ENCODE data around the gene C17orf67. TPM values are rescaled to one million over a fixed set of nuclear protein-coding genes. Genes with fewer than 3 reads are reported as not detected.

The C17orf67 gene
- total and polyA plus RNA-seq, 2 of the 13 experiments (the other 11 are each of a cell fraction or from before 2014, with no cell fraction given): 0.41 to 0.86 TPM

DNA sequence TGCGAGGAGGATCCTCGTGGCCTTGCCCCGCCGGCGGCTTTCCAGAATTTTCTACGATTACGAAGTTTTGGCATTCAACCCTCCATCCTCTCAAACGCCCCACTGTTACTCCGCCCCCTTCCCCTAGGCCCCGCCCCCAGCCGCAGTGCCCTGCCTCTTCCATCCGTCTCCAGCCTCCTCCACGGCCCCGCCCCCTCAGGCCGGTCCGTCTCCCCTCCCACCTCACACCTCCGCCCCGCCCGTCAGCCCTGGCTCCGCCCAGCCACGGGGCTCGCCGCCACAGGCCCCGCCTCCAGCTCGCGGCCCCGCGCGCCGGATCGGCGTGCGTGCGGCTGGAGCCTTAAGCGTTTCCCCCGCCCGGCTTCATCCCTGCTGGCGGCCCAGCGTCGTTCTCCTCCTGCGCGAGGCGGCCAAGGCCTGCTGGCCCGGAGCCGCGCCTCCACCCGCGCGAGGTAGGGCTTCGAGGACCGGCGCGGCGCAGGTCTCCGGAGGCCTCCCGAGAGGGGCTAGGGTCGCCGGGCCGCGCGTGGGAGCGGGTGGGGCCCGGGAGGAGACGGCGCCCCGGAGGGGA is at the start of gene C17orf67, which contains the start of gene DGKE (continued):
- TF ChIP-seq TERF1 (CRISPR knock-in tag; IDR thresholded peaks at IDR 0.05) (peak; percentile 81; the same call in 1 of the 2 replicates), PHF8 (CRISPR knock-in tag; IDR thresholded peaks at IDR 0.05) (peak; percentile 76), RARA (CRISPR knock-in tag; IDR thresholded peaks at IDR 0.05) (no peak)
- TF ChIP-seq, protein P1, sequence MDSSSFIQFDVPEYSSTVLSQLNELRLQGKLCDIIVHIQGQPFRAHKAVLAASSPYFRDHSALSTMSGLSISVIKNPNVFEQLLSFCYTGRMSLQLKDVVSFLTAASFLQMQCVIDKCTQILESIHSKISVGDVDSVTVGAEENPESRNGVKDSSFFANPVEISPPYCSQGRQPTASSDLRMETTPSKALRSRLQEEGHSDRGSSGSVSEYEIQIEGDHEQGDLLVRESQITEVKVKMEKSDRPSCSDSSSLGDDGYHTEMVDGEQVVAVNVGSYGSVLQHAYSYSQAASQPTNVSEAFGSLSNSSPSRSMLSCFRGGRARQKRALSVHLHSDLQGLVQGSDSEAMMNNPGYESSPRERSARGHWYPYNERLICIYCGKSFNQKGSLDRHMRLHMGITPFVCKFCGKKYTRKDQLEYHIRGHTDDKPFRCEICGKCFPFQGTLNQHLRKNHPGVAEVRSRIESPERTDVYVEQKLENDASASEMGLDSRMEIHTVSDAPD (CRISPR knock-in tag; IDR thresholded peaks at IDR 0.05): peak; percentile 58; the same call in 1 of the 2 replicates

DNA sequence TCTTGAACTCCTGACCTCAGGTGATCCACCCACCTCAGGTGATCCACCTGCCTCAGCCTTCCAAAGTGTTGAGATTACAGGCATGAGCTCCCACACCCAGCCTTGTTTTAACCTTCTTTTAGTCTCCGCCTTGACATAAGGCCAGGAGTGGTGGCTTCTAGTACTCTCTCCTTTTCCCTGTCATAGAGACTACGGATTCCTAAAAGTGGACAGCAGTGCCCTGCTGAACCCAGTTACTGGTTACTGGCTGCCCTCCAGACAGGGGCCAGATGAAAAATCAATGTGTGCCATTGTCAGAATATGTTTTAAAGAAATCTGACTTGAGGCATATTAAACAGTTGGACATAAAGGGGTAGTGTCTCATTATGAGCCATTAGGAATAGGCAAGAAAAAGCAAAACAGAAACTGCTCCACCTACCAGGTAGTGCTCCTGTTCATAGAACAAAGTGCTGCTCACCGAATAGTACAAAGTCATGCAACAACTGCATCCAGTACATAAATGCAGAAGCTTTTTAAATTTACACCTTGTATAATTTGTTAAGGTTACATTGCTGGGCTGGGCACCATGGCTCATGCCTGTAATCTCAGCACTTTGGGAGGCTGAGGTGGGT is 48.1 kb upstream of the C17orf67 start:
- H3K27me3 ChIP-seq (ENCODE audit: control insufficient read depth in 1 of 2, insufficient read depth in 2 of 2, low read length in 2 of 2): peaks cover 0 to 3% of the 10 kb centered on the region in 2 experiments; a peak in 2 of 5 replicates
- H3K79me2 ChIP-seq (ENCODE audit: insufficient read depth, low read length): no peaks in the 10 kb centered on the region
- CTCF ChIA-PET (ENCODE audit: low intra/inter-chr PET ratio, low total read pairs): no interaction called here
- no peak overlapping the region for H3K27ac ChIP-seq (ENCODE audit: extremely low read length, insufficient read depth, low read length)
- H3K9ac ChIP-seq (ENCODE audit: insufficient read depth, low read depth, low read length): no peak overlapping the region
- 83% methylated on average over 3 of the region's 3 CpGs for WGBS (ENCODE audit: low lambda C conversion rate)
- no peaks in the 10 kb centered on the region for H3K9me3 ChIP-seq (ENCODE audit: low read length)
- ATAC-seq: no peak
- no TSS peak for BruUV-seq (replicated peaks)
- H3K4me2 ChIP-seq (ENCODE audit: low read depth, low read length): no peak overlapping the region
- intact Hi-C loops (cut with micrococcal nuclease; ENCODE audit: unreplicated experiment): no loop called here
- no peak overlapping the region for H2AFZ ChIP-seq (ENCODE audit: low read length)
- no peaks in the 10 kb centered on the region for H3K36me3 ChIP-seq (replicated peaks in 1 of 2; ENCODE audit: control insufficient read depth in 1 of 2, insufficient read depth in 2 of 2, low read length in 2 of 2)
- in situ Hi-C loops (cut with HindIII; ENCODE audit: extremely low pct_ligation_motif_present, low pct_unique_long_range_greater_than_20kb): no loop called here
- FAIRE-seq: no peak
- DNase-seq (ENCODE audit: low spot score): no peak
- no peaks in the 10 kb centered on the region for H4K20me1 ChIP-seq (ENCODE audit: insufficient read depth, low read length)
- no peak overlapping the region for H3K4me3 ChIP-seq (replicated peaks in 1 of 3; ENCODE audit: insufficient read depth in 1 of 3, low read depth in 2 of 3, low read length in 3 of 3)
- peaks cover 19% of the 10 kb centered on the region for H3K4me1 ChIP-seq (ENCODE audit: insufficient read depth, low read length)
- POLR2A ChIA-PET: interaction anchor here (0.7 kb wide), 1 partner anchor 32 kb away, joined by 3 read pairs; the partner anchor contains the start of gene TRIM25
- TF ChIP-seq ZNF558 (CRISPR knock-in tag; IDR thresholded peaks at IDR 0.05; ENCODE audit: borderline replicate concordance): no peak
- TF ChIP-seq ONECUT2 (CRISPR knock-in tag; IDR thresholded peaks at IDR 0.05): no peak
- no peak for TF ChIP-seq ZBTB43 (CRISPR knock-in tag; conservative IDR thresholded peaks at IDR 0.05)
- TF ChIP-seq MLXIP (CRISPR knock-in tag; IDR thresholded peaks at IDR 0.05; ENCODE audit: borderline replicate concordance): no peak
- TF ChIP-seq ZNF672 (CRISPR knock-in tag; IDR thresholded peaks at IDR 0.05): no peak
- no peak for TF ChIP-seq ZBTB21 (CRISPR knock-in tag; IDR thresholded peaks at IDR 0.05)
- no peak for TF ChIP-seq ZNF777 (CRISPR knock-in tag; IDR thresholded peaks at IDR 0.05)
- TF ChIP-seq ZFYVE20 (CRISPR knock-in tag; IDR thresholded peaks at IDR 0.05; ENCODE audit: borderline replicate concordance, low read depth): no peak
- TF ChIP-seq CREM (IDR thresholded peaks at IDR 0.05): no peak
- TF ChIP-seq CREM (CRISPR knock-in tag; IDR thresholded peaks at IDR 0.05): no peak
- TF ChIP-seq ZC3H4 (CRISPR knock-in tag; IDR thresholded peaks at IDR 0.05; ENCODE audit: borderline replicate concordance): no peak
- no peak for TF ChIP-seq MEIS1 (CRISPR knock-in tag; IDR thresholded peaks at IDR 0.05; ENCODE audit: borderline replicate concordance)
